ENCODE results near the gene PHF14.

PHF14 gene

DNA sequence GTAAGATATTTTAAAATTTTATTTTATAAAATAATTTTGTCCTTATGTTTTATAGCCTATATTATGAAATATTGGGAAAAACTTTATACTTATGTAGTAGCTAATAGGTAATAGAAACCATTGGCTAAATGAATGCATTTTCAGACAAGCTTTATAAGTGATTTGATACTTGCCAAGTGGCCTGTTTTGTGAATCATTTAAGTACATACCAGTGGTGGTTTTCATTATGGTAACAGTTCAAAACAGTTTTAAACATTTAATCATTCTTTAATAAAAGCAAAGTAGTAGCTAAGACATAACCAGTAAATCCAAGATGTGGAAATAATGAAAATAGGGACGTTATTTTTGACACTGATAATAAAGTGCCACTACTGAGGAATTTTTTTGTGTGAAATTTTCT is 182.2 kb downstream of the PHF14 start:
- no peak overlapping the region for H3K4me3 ChIP-seq (ENCODE audit: low read length)
- H3K9ac ChIP-seq (ENCODE audit: low read depth, low read length): no peak overlapping the region
- H3K27me3 ChIP-seq (ENCODE audit: insufficient read depth, low read length): no peaks in the 10 kb centered on the region
- H3K4me1 ChIP-seq (ENCODE audit: insufficient read depth, low read length): no peaks in the 10 kb centered on the region
- no peaks in the 10 kb centered on the region for H3K36me3 ChIP-seq (ENCODE audit: insufficient read depth, low read depth, low read length)
- no peak overlapping the region for H3K27ac ChIP-seq (ENCODE audit: low read length)
- no peaks in the 10 kb centered on the region for H3K9me3 ChIP-seq (ENCODE audit: insufficient read depth, low read depth, low read length)

DNA sequence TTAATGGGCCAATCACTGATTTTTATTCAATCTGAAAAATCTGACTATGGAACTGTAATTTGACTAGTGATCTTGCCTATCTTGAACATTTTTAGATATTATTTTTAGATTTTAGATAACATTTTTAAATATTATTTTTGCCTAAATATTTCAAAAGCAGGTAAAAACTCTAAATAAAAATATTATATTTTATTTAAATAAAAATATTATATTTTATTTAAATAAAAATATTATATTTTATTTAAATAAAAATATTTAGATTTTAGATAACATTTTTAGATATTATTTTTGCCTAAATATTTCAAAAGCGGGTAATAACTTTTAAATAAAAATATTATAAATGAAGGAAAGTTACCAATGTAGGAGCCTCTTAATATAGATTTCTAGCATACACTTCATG is 187.8 kb downstream of the PHF14 start:
- Histone ChIP-seq H3K9me3 (ENCODE audit: insufficient read depth, low read depth, low read length) (no peaks in the 10 kb centered on the region), H3K4me1 (ENCODE audit: insufficient read depth, low read length) (no peaks in the 10 kb centered on the region), H3K9ac (ENCODE audit: low read depth, low read length) (no peak overlapping the region), H3K27me3 (ENCODE audit: insufficient read depth, low read length) (no peaks in the 10 kb centered on the region), H3K36me3 (ENCODE audit: insufficient read depth, low read depth, low read length) (no peaks in the 10 kb centered on the region), H3K4me3 (ENCODE audit: low read length) (no peak overlapping the region), H3K27ac (ENCODE audit: low read length) (no peak overlapping the region)

DNA sequence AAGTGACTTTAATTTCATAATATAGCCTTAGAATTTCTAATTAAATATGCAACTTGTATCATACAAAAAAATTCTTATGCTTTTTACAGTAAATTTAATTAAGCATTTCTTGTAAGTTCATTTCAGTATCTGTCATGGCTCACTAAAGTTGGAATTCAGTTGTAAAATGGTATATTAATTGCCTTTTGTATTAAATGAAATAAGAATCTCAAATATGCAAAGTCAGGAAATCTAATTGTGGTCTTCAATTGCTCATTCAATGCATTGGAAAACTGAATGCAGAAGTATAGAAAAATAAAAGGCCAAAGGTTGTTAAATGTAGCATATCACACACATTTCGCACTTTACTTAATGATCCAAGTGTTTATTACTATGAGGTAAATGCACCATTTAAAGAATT is 189.5 kb downstream of the PHF14 start:
- Histone ChIP-seq H3K9me3 (ENCODE audit: insufficient read depth, low read depth, low read length) (no peaks in the 10 kb centered on the region), H3K9ac (ENCODE audit: low read depth, low read length) (no peak overlapping the region), H3K27me3 (ENCODE audit: insufficient read depth, low read length) (no peaks in the 10 kb centered on the region), H3K36me3 (ENCODE audit: insufficient read depth, low read depth, low read length) (no peaks in the 10 kb centered on the region), H3K27ac (ENCODE audit: low read length) (no peak overlapping the region), H3K4me1 (ENCODE audit: insufficient read depth, low read length) (no peaks in the 10 kb centered on the region), H3K4me3 (ENCODE audit: low read length) (no peak overlapping the region)

DNA sequence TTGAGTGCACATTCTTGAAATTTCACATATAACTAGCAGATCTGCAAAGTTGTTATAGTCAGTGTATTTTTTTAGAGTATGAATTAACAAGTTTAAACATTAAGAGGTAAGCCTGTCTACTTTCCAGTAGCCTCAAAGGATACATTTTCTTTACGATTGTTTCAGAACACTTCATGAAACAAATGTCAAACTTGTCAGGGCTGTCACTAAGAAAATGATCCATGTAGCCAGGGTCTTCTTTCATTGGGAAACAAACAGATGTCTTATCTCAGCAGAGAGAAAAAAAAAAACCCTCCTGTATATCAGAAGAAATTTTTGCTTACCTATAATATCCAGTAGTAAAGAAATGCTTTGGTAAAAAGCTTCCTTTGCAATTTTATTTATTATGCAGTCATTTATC is 192.4 kb downstream of the PHF14 start:
- H3K4me1 ChIP-seq (ENCODE audit: insufficient read depth, low read length): no peaks in the 10 kb centered on the region
- no peak overlapping the region for H3K9ac ChIP-seq (ENCODE audit: low read depth, low read length)
- H3K4me3 ChIP-seq (ENCODE audit: low read length): no peak overlapping the region
- H3K36me3 ChIP-seq (ENCODE audit: insufficient read depth, low read depth, low read length): no peaks in the 10 kb centered on the region
- no peaks in the 10 kb centered on the region for H3K9me3 ChIP-seq (ENCODE audit: insufficient read depth, low read depth, low read length)
- H3K27ac ChIP-seq (ENCODE audit: low read length): no peak overlapping the region
- H3K27me3 ChIP-seq (ENCODE audit: insufficient read depth, low read length): no peaks in the 10 kb centered on the region

DNA sequence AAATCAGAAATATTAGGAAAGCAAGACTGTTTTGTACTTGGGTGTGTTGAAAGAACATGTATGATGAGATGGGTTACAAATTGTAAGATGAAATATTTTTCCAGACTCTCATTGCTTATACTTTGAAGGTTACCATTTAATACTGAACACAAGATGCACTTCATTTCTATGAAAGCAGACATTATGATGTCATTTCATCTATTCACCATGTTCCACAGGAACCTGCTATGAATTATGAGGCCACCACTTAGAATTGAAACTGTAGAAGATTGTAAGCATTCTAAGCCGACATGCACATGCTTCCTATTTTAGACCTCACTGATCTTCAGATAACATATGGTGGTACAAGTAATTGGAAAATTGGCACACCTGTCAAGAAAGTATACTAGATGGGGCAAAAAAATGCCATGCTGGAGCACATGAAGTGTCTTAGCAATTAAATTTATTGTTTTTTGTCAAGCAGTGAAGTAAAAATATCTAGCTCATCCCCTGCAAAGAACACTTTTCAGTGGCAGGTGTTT is 195.0 kb downstream of the PHF14 start:
- no peaks in the 10 kb centered on the region for H3K4me1 ChIP-seq (ENCODE audit: insufficient read depth, low read length)

DNA sequence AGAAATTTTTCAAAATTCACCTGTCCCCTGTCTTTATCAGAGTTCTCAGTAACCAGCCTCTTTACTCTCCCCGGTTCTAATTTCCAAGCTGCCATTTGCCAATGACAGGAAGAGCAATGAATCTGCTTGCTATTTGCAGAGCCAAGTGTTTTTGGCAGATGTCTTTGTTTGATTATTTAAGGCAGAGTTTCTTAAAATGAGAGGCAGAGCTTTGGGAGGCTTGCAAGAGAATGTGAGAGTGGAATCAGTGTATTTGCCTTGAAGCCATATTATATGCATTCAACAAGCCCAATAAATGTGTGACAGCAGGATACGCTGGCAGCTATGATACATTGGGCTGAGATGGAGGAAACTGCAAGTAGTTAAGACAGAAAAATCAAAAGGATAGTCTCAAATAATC is 196.5 kb downstream of the PHF14 start:
- H3K36me3 ChIP-seq (ENCODE audit: insufficient read depth, low read depth, low read length): no peaks in the 10 kb centered on the region
- no peaks in the 10 kb centered on the region for H3K27me3 ChIP-seq (ENCODE audit: insufficient read depth, low read length)
- no peak overlapping the region for H3K9ac ChIP-seq (ENCODE audit: low read depth, low read length)
- H3K4me3 ChIP-seq (ENCODE audit: low read length): no peak overlapping the region
- no peaks in the 10 kb centered on the region for H3K4me1 ChIP-seq (ENCODE audit: insufficient read depth, low read length)
- no peak overlapping the region for H3K27ac ChIP-seq (ENCODE audit: low read length)
- H3K9me3 ChIP-seq (ENCODE audit: insufficient read depth, low read depth, low read length): no peaks in the 10 kb centered on the region

More for the DNA sequence above, 195.0 kb downstream of the PHF14 start:
- Histone ChIP-seq H3K36me3 (ENCODE audit: insufficient read depth, low read depth, low read length) (no peaks in the 10 kb centered on the region), H3K9me3 (ENCODE audit: insufficient read depth, low read depth, low read length) (no peaks in the 10 kb centered on the region), H3K4me3 (ENCODE audit: low read length) (no peak overlapping the region), H3K27ac (ENCODE audit: low read length) (no peak overlapping the region), H3K9ac (ENCODE audit: low read depth, low read length) (no peak overlapping the region), H3K27me3 (ENCODE audit: insufficient read depth, low read length) (no peaks in the 10 kb centered on the region)

DNA sequence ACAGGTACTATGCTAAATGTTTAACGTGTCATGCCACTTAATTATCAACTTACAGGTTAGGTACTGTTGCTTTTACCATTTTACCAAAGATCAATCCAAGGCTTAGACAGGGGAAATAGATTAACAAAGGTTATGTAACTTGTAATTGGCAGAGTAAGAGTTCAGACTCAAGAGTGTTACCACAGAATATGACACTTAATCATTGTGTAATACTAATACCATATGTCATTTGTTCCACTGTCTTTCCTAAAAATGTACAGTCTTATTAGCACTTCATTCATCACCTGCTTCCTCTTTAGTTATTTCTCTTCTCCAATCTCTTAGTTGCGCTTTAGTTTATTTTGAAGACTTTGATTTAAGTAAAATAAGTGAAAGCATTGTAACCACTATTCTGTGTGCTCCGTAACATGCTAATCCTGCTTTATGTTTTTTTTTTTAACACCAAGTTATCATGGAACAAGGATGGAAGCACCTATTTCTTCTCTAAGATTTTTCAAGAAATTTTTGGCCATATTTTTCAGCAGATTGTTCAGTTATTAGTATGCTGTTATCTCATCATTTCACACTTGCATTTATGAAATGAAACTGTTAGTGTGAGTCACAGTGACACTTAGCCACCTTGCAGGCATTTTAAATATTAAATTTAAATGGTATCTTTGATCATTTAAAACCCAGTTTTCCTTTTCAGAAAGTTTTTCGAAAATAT is 197.3 kb downstream of the PHF14 start:
- H3K9me3 ChIP-seq (ENCODE audit: insufficient read depth, low read depth, low read length): no peaks in the 10 kb centered on the region
- H3K4me3 ChIP-seq (ENCODE audit: low read length): no peak overlapping the region
- H3K27ac ChIP-seq (ENCODE audit: low read length): no peak overlapping the region
- no peaks in the 10 kb centered on the region for H3K36me3 ChIP-seq (ENCODE audit: insufficient read depth, low read depth, low read length)
- no peak overlapping the region for H3K9ac ChIP-seq (ENCODE audit: low read depth, low read length)
- no peaks in the 10 kb centered on the region for H3K4me1 ChIP-seq (ENCODE audit: insufficient read depth, low read length)
- H3K27me3 ChIP-seq (ENCODE audit: insufficient read depth, low read length): no peaks in the 10 kb centered on the region

DNA sequence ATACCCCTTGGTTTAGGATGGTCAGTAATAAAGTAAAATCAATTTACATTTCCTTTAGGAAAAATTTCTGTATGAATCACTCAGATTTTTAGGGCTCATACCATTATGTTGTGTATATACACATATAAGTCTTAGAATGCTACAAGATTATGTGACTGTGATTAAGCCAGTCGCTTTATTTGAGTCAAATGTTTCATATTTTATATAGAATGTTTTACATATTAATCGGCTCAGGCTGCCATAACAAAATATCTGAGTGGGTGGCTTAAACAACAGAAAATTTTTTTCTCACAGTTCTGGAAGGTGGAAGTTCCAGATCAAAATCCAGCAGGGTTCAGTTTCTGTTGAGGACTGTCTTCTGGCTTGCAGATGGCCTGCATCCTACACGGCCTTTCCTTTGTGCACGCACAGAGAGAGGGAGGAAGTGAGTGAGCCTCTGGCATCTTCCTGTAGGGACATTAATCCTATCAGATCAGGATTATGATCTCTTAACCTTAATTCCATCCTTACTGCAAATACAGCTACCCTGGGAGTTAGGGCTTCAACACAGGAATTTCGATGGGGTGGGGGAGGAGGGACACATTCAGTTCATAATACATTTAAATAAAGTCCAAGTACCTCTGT is 198.0 kb downstream of the PHF14 start:
- H3K9ac ChIP-seq (ENCODE audit: low read depth, low read length): no peak overlapping the region
- H3K36me3 ChIP-seq (ENCODE audit: insufficient read depth, low read depth, low read length): no peaks in the 10 kb centered on the region
- no peak overlapping the region for H3K4me3 ChIP-seq (ENCODE audit: low read length)
- H3K9me3 ChIP-seq (ENCODE audit: insufficient read depth, low read depth, low read length): no peaks in the 10 kb centered on the region
- H3K4me1 ChIP-seq (ENCODE audit: insufficient read depth, low read length): no peaks in the 10 kb centered on the region
- no peaks in the 10 kb centered on the region for H3K27me3 ChIP-seq (ENCODE audit: insufficient read depth, low read length)
- no peak overlapping the region for H3K27ac ChIP-seq (ENCODE audit: low read length)

DNA sequence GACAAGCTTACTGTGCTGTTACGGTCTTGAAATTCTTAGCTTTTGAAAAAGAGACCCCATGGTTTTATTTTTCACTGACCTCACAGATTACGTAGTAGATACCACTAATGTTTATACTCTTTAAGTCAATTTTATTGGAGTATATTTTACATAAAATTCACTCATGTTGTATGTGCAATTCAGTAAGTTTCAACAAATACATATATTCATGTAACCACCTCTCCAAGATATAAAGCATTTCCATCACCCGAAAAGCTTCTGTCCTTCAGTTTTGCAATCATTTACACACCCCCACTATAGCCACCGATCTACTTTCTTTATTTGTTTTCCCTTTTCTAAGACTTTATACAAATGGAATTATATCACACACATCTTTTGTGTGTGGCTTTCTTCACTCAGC is 199.2 kb downstream of the PHF14 start:
- Histone ChIP-seq H3K9ac (ENCODE audit: low read depth, low read length) (no peak overlapping the region), H3K4me1 (ENCODE audit: insufficient read depth, low read length) (no peaks in the 10 kb centered on the region), H3K27me3 (ENCODE audit: insufficient read depth, low read length) (no peaks in the 10 kb centered on the region), H3K9me3 (ENCODE audit: insufficient read depth, low read depth, low read length) (no peaks in the 10 kb centered on the region), H3K36me3 (ENCODE audit: insufficient read depth, low read depth, low read length) (no peaks in the 10 kb centered on the region), H3K4me3 (ENCODE audit: low read length) (no peak overlapping the region), H3K27ac (ENCODE audit: low read length) (no peak overlapping the region)

DNA sequence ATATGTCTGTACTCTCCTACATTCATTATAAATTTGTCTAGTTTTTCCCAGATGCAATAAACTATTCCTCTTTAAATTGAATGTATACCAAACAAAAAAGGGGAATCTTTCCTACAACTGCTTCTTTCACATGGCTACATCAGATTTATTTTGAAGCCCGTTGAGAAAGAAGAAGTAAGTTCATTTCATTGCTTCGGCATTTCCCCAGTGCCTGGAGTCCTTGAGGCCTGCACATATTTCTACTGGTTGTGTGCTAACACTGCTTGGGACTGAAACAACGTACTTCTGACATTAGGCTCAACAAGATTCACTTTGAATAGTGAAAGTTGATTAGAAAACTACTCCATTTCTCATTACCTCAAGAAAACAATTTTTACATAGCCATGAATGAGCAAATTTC is 201.7 kb downstream of the PHF14 start:
- H3K4me1 ChIP-seq (ENCODE audit: insufficient read depth, low read length): no peaks in the 10 kb centered on the region
- no peak overlapping the region for H3K9ac ChIP-seq (ENCODE audit: low read depth, low read length)
- H3K36me3 ChIP-seq (ENCODE audit: insufficient read depth, low read depth, low read length): no peaks in the 10 kb centered on the region
- no peaks in the 10 kb centered on the region for H3K27me3 ChIP-seq (ENCODE audit: insufficient read depth, low read length)
- no peaks in the 10 kb centered on the region for H3K9me3 ChIP-seq (ENCODE audit: insufficient read depth, low read depth, low read length)
- no peak overlapping the region for H3K27ac ChIP-seq (ENCODE audit: low read length)
- H3K4me3 ChIP-seq (ENCODE audit: low read length): no peak overlapping the region

DNA sequence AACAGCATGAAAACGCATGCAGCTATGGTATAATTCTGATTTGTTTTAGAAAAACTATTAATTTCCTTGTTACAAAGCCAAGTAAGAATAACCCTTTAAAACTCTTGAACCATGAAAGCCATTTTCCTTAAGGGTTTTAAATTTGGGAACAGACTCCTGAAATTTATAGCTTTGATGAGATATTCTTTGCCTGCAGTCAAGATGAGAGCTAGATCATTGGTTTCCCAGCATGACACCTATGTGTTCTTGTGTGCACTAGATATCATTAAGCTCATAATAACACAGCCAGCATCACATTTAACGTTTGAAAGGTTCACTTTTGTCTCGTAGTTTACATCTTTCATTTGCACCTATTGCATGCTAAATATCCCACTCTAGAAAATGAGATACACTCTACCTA is 202.2 kb downstream of the PHF14 start:
- Histone ChIP-seq H3K4me1 (ENCODE audit: insufficient read depth, low read length) (no peaks in the 10 kb centered on the region), H3K27ac (ENCODE audit: low read length) (no peak overlapping the region), H3K4me3 (ENCODE audit: low read length) (no peak overlapping the region), H3K36me3 (ENCODE audit: insufficient read depth, low read depth, low read length) (no peaks in the 10 kb centered on the region), H3K9ac (ENCODE audit: low read depth, low read length) (no peak overlapping the region), H3K9me3 (ENCODE audit: insufficient read depth, low read depth, low read length) (no peaks in the 10 kb centered on the region), H3K27me3 (ENCODE audit: insufficient read depth, low read length) (peaks cover 1% of the 10 kb centered on the region)

DNA sequence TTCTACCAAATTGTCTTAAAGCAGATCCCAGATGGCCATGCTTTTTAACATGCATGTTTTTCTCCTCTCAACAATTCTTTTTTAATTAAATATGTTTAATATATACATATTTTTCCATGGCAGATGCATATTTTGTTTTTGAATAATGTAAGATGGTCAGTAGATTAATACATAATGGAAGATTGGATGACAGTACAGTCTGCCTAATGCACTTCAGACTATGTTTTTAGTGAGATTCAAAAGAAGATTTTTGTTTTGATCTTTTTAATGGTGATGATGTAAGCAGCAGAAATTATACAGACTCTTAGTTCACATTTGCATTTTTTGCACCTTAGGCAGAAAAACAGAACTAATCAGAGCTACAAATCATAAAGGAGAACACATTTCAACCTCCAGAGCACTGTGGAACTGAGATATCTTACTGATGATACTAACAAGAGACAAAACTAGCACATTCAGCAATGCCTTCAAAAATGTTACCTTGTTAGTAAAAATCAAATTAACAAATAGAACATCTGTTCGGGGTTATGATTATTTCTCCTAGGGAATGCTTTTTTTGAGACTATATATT is 203.4 kb downstream of the PHF14 start:
- H3K4me3 ChIP-seq (ENCODE audit: low read length): no peak overlapping the region
- peaks cover 13% of the 10 kb centered on the region for H3K27me3 ChIP-seq (ENCODE audit: insufficient read depth, low read length)
- H3K9me3 ChIP-seq (ENCODE audit: insufficient read depth, low read depth, low read length): no peaks in the 10 kb centered on the region
- no peaks in the 10 kb centered on the region for H3K36me3 ChIP-seq (ENCODE audit: insufficient read depth, low read depth, low read length)
- H3K27ac ChIP-seq (ENCODE audit: low read length): no peak overlapping the region
- no peak overlapping the region for H3K9ac ChIP-seq (ENCODE audit: low read depth, low read length)
- H3K4me1 ChIP-seq (ENCODE audit: insufficient read depth, low read length): no peaks in the 10 kb centered on the region
